K562 (cell line): ENCODE measurements around the gene LTBR. TPM values are rescaled to one million over a fixed set of nuclear protein-coding genes. Genes with fewer than 3 reads are reported as not detected.

Source experiments
- E4F1 ChIP-seq: fragments of 250-450 bp; sonication (Bioruptor Pico); IDR thresholded peaks from 2 replicates; pipeline ENCODE4 v1.5.0; 2021; ENCODE audit warnings: mild to moderate bottlenecking, borderline replicate concordance
- L3MBTL2 ChIP-seq: fragments of 450-650 bp; IDR thresholded peaks from 2 replicates; pipeline ENCODE4 v1.6.1; 2016; ENCODE audit warnings: mild to moderate bottlenecking, moderate library complexity
- MGA ChIP-seq: fragments of 450-650 bp; IDR thresholded peaks from 2 replicates; pipeline ENCODE4 v1.6.1; 2016; ENCODE audit warnings: mild to moderate bottlenecking, moderate library complexity
- NFIC ChIP-seq: fragments of 450-650 bp; IDR thresholded peaks from 2 replicates; pipeline ENCODE4 v1.6.1; 2017; ENCODE audit warnings: mild to moderate bottlenecking, inconsistent platforms
- SREBF2 ChIP-seq: sonication (generic); formaldehyde crosslinking; IDR thresholded peaks from 2 replicates; pipeline ENCODE4 v1.4.0; 2020; ENCODE audit warnings: mild to moderate bottlenecking, missing genetic modification reagents
- polyA plus RNA-seq, 8 experiments: library from polyadenylated mRNA; depleted of rRNA in 4 of 8; stranded (reverse) in 5 of 8; unstranded in 3 of 8; fragments of >200 nt; fragmentation: Nextera tagmentation in 2 of 8; fragmentation: Illumina TruSeq in 1 of 8; extraction: Ambion mirVana in 2 of 8; extraction: Trizol in 1 of 8; gene quantifications; 2 replicates each; pipeline versions ENCODE4 v1.2.1 to v1.2.3, GENCODE V29; 2011 to 2014; ENCODE audit warnings: inconsistent platforms in 1 of 8, missing spikeins in 1 of 8
- total RNA-seq, 7 experiments: library from RNA; depleted of rRNA in 6 of 7; stranded (reverse); fragments of >200 nt in 6 of 7; fragmentation: Illumina TruSeq in 2 of 7; extraction: Trizol in 2 of 7; gene quantifications; 2 replicates each; pipeline versions ENCODE4 v1.2.1 to v1.2.3, GENCODE V29; 2011 to 2021; ENCODE audit warnings: low replicate concordance in 1 of 7

LTBR gene
- total and polyA plus RNA-seq, 9 of the 15 experiments (the other 6 are each of a cell fraction or from before 2014, with no cell fraction given) = 0.96 to 69.0 (median 35.3) TPM

DNA sequence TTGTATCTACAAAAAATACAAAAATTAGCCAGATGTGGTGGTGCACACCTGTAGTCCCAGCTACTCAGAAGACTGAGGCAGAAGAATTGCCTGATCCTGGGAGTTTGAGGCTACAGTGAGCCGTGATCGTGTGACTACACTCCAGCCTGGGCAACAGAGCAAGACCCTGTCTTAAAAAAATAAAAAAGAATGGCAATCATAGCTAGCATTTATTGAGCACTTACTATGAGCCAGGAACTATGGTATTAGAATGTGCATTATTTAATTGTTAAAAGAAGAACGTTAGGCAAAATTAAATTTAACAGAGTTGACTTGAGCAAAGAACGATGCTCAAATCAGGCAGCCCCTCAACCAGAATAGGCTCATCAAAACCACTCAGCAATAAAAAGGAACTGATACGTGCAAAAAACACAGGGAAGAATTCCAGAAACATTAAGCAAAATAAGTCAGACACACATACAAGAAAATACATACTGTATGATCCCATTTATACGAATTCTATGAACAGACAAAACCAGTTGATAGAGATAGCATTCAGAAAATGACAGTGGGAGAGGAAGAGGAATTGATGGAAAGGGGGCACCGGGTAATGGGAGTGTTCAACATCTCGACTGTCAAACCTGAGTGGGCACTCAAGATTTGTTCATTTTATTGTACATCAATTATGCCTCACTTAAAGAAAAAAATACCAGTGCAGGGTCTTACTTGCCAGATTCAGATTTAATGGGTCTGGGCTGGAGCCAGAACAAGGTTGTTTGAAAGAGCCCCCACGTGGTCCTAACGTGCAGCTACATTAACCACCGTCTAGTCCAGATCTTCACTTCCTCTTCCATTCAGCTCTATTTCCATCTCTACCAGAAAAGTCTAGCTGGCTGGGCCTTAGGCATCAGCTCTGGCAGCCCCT lies 16.6 kb upstream of the LTBR start (continued):
- TF ChIP-seq MGA = peak; percentile 46; the same call in 1 of the 2 replicates
- TF ChIP-seq NFIC = peak; percentile 65
- TF ChIP-seq L3MBTL2 = peak; percentile 53; the same call in 1 of the 2 replicates
- no peak for TF ChIP-seq E4F1 (CRISPR knock-in tag)
- TF ChIP-seq SREBF2 (CRISPR knock-in tag) = no peak
